GM10266 (cell line): Measurements from ENCODE around the gene LYZL1.

Experiments
- DNase-seq: peaks from one replicate; pipeline ENCODE4 v3.0.0; 2012; ENCODE audit errors: extremely low spot score
- CTCF ChIP-seq: IDR thresholded peaks from 2 replicates; pipeline ENCODE4 v1.5.1; 2012; ENCODE audit warnings: mild to moderate bottlenecking, low read depth; ENCODE audit not compliant: control insufficient read depth, insufficient read depth; ENCODE audit errors: missing control alignments

LYZL1 gene

GRCh38 chr10:29343607-29344038 lies 54.8 kb downstream of the LYZL1 start:
- DNase-seq: no peak
- TF ChIP-seq CTCF: no peak

DNA sequence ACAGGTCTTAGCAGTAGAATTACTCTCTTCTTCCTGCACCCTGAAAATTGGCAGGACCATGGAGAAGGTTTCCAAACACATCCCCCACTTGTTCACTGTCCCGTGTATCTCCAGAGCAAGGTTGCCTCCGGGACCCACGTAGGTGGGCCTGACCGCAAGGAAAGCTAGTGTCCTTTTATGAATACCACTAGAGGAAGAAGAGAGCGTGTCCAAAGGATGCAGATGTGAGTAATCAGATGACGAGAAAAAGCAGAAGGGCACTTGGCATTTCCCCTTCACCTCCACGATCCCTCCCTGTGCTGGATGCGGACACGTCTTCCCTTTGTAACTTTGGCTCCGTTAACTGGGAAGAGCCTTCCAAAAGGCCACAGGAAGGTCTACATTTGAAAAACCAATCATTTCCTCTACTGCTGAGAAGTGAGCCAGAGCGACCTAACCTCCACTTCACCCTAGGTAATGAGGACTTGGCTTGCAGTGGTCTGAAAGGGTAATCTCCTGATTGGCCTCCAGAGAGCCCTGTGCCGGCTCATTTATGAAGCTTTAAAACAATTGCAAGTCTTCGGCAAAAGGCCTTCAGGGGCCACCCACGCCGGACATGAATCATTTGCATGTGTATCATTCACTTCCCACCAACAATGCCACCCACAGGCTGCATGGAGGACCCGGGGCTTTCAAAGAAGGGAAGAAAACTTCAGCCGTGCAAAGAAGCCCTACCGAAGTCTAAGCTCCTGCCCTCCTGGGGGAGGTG lies 55.4 kb downstream of the LYZL1 start:
- no peak for DNase-seq
- TF ChIP-seq CTCF: no peak

DNA sequence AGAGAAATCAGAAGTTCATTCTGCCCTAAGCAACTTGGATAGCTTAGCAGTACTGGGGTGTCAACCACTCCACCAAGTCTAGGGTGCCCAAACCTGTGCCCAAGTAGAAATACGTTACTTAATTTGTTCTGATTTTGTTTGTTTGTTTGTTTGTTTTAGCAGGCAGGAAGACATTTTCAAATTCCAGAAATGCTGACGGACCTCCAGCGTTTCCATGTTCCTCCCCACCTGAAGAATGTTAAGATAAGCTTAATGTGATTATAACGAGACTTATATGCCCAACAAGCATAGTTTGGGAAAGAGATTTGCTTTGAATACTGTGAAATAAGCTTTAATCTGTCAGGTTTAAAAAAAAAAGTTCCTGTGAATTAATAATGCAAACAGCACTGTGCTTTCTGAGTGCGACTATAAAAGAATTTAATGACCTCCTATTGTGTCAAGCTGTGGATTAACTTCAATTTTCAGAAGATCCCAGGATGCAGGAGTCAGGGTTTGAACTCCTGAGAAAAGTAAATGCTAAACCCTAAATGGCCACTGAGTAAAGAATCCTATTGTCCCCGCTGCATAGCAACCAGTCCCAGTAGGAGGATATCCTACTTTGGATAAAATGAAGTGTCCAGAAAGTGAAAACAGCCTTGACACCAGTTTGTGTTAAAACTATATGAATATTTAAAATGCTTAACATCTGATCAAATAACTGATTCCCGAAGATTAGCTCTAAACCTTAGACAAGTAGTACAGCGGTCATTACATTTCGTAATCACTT lies 56.5 kb downstream of the LYZL1 start:
- TF ChIP-seq CTCF: no peak
- DNase-seq: no peak

DNA sequence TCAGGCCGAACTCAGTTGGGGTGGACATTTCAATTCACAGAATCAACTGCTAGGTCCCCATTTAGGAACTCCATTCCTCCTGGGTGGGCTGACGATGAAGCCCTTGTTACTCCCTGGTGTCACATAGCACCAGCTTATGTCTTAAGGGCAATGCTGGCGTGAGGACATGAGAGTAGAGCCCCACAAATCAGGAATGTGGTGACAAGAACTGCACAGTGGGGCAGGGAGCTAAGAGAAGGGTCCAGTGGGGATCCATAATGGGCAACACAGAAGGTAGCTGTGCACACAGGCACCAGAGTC lies 57.0 kb downstream of the LYZL1 start:
- TF ChIP-seq CTCF: no peak
- no peak for DNase-seq

GRCh38 chr10:29346296-29347001 lies 57.6 kb downstream of the LYZL1 start:
- DNase-seq: no peak
- TF ChIP-seq CTCF: no peak

DNA sequence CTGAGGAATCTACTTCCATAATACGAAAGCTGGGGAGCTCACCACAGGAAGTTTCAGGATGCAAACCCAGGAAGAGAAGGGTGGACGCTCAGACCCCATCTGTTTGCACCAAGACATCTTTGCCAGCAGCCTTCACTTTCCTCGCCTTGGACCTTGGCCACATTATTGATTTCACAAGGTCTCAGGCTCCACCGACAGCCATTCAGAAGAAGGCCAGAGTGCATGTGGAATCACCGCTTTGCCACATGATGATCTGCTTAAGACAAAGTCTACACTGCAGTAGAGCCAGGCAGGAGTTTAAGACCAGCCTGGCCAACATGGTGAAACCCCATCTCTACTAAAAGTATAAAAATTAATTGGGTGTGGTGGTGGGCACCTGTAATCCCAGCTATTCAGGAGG lies 60.0 kb downstream of the LYZL1 start:
- no peak for TF ChIP-seq CTCF

More for the DNA sequence above, 60.0 kb downstream of the LYZL1 start:
- no peak for DNase-seq
